Myometrial cell (primary cell): Measurements from ENCODE around the gene KRTAP4-12. TPM values are rescaled to one million over a fixed set of nuclear protein-coding genes. Genes with fewer than 3 reads are reported as not detected.

ENCODE experiments used
- total RNA-seq: library from RNA; depleted of rRNA; stranded (reverse); fragments of >200 nt; gene quantifications from 2 replicates; pipeline ENCODE4 v1.2.3, GENCODE V29; 2015

The KRTAP4-12 gene
- total RNA-seq = not detected in 2 replicates

DNA sequence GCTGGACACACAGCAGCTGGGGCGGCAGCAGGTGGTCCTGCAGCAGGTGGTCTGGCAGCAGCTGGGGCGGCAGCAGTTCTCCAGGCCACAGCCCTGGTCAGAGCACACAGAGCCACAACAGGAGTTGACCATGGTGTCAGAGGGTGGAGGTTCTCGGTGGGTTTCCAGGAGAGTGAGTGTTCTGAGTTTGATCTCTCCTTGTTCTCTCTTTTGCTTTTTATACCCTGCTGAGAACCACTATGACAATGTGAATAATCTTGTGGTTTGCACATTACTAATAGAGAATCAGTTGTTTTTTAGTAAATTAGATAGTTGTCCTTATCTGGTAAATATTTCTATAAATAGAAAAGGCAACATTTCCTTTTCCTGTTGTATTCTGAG, at the start of gene KRTAP4-12:
KRTAP4-12 (minus strand) TSS at position 192 of the 381 bp plus-strand sequence; CDS start at position 132, 60 bp downstream.

GRCh38 chr17:41168121-41168520, 44.1 kb upstream of the KRTAP4-12 start, which contains the start of gene KRTAP4-3:
KRTAP4-3 (minus strand) TSS chr17:41168221; CDS start chr17:41168172, 49 bp downstream.

GRCh38 chr17:41160648-41161047, 36.7 kb upstream of the KRTAP4-12 start, which contains the start of gene KRTAP4-4:
KRTAP4-4 (minus strand) TSS chr17:41160748; CDS start chr17:41160691, 57 bp downstream.

DNA sequence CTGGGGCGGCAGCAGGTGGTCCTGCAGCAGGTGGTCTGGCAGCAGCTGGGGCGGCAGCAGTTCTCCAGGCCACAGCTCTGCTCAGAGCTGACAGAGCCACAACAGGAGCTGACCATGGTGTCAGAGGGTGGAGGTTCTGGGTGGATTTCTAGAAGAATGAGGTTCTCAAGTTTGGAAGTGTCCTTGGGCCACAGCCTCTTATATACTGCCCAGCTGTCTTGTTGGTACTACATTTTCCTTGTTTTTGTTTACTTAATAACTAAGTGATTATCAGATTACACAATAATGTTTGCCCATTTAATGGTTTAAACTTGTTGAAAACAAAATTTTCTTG, 25.6 kb upstream of the KRTAP4-12 start, which contains the start of gene KRTAP4-5:
KRTAP4-5 (minus strand) TSS at position 174 of the 334 bp plus-strand sequence; CDS start at position 116, 58 bp downstream.

DNA sequence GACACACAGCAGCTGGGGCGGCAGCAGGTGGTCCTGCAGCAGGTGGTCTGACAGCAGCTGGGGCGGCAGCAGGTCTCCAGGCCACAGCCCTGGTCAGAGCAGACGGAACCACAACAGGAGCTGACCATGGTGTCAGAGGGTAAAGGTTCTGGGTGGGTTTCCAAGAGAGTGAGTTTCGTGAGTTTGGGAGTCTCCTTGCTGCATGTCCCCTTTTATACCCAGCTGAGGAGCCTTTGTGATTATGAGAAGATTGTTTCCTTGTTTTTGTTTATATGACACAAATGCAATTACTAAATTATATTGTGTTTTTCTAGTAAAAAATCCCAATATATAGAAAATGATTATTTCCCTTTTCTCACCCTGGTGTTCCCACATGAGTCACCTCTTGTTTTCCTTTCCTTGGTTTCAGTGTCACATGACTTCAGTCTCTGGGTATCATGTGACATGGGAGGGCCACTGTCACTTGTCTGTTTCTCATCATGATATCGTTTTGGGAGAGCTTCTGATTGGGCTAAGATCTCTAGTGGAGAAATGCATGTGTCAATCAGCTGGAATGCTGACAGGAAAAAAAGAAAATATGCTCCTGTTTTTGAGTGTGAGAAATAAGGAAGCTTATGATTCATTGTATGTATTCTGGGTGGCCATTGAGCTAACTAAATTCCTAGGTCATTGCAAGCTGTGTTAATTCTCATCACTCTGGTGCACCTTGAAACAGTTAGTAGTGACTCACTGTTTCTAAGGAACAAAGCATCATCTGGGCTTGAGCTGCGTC, 16.6 kb upstream of the KRTAP4-12 start, which contains the start of gene KRTAP4-6:
KRTAP4-6 (minus strand) TSS at position 185 of the 772 bp plus-strand sequence; CDS start at position 128, 57 bp downstream.

GRCh38 chr17:41117846-41118386, 6.1 kb downstream of the KRTAP4-12 start, which contains the start of gene KRTAP4-11:
KRTAP4-11 (minus strand) TSS chr17:41118373; CDS start chr17:41118315, 58 bp downstream.

DNA sequence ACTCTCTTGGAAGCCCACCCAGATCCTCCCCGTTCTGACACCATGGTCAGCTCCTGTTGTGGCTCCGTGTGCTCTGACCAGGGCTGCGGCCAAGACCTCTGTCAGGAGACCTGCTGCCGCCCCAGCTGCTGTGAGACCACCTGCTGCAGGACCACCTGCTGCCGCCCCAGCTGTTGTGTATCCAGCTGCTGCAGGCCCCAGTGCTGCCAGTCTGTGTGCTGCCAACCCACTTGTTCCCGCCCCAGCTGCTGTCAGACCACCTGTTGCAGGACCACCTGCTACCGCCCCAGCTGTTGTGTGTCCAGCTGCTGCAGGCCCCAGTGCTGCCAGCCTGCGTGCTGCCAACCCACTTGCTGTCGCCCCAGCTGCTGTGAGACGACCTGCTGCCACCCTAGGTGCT, 18.6 kb downstream of the KRTAP4-12 start, which contains the start of gene KRTAP4-9:
KRTAP4-9 (plus strand) TSS at position 43 of the 400 bp plus-strand sequence; CDS start at position 43, 0 bp downstream.

GRCh38 chr17:41101586-41102259, 22.3 kb downstream of the KRTAP4-12 start, which contains the start of gene KRTAP4-16:
KRTAP4-16 (minus strand) TSS chr17:41102209; CDS start chr17:41102209, 0 bp downstream.

DNA sequence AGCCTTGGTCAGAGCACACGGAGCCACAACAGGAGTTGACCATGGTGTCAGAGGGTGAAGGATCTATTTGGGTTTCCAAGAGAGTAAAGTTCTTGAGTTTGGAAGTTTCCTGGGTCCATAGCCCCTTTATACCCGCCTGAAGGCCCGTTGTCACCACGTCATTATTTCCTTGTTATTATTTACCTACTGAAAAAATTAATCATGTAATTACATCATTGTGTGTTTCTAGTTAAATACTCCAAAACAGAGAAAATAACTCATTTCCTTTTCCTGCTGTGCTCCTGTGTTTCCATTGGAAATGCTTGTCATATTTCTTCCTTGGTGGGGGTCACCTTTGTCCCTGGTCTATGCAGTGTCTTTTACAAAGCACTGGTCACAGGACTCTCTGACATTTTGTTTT, 25.9 kb downstream of the KRTAP4-12 start, which contains the start of gene KRTAP4-8:
KRTAP4-8 (minus strand) TSS at position 101 of the 400 bp plus-strand sequence; CDS start at position 43, 58 bp downstream.

DNA sequence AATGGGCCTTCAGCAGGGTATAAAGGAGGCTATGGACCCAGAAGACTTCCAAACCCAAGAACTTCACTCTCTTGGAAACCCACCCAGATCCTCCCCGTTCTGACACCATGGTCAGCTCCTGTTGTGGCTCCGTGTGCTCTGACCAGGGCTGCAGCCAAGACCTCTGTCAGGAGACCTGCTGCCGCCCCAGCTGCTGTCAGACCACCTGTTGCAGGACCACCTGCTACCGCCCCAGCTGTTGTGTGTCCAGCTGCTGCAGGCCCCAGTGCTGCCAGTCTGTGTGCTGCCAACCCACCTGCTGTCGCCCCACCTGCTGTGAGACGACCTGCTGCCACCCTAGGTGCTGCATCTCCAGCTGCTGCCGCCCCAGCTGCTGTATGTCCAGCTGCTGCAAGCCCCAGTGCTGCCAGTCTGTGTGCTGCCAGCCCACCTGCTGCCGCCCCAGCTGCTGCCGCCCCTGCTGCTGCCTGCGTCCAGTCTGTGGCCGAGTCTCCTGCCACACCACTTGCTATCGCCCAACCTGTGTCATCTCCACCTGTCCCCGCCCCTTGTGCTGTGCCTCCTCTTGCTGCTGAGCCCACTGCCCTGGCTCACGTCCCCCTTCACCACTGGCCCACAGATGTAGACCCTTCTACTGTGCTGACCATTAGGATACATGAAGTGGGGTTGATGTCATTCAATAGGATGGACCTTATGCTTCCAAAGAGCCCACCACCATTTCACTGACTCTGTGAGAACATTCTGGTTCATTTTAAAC, 39.7 kb downstream of the KRTAP4-12 start, which contains the start of gene KRTAP4-7:
KRTAP4-7 (plus strand) TSS at position 51 of the 757 bp plus-strand sequence; CDS start at position 108, 57 bp downstream.

Other genes starting within 250 kb of the KRTAP4-12 start
- gene KRT20, start 238.9 kb downstream of the KRTAP4-12 start, total RNA-seq = not detected in 2 replicates
- gene KRT23, start 186.5 kb downstream of the KRTAP4-12 start, total RNA-seq = 3.5 and 4.3 TPM in 2 replicates
- not detected in 2 replicates for gene KRT39, start 157.2 kb downstream of the KRTAP4-12 start, total RNA-seq
- not detected in 2 replicates for gene KRT40, start 139.9 kb downstream of the KRTAP4-12 start, total RNA-seq
- not detected in 2 replicates for gene KRTAP3-3, start 130.0 kb downstream of the KRTAP4-12 start, total RNA-seq
- not detected in 2 replicates for gene KRTAP3-2, start 124.3 kb downstream of the KRTAP4-12 start, total RNA-seq
- not detected in 2 replicates for gene KRTAP3-1, start 115.1 kb downstream of the KRTAP4-12 start, total RNA-seq
- 15.4 and 18.2 TPM in 2 replicates for gene KRTAP1-5, start 97.0 kb downstream of the KRTAP4-12 start, total RNA-seq
- gene KRTAP1-4, start 94.0 kb downstream of the KRTAP4-12 start, total RNA-seq = not detected in 2 replicates
- gene KRTAP1-3, start 89.3 kb downstream of the KRTAP4-12 start, total RNA-seq = not detected in 2 replicates
- gene KRTAP1-1, start 82.7 kb downstream of the KRTAP4-12 start, total RNA-seq = 0.35 TPM in 1 of 2 replicates, not detected in the other
- not detected in 2 replicates for gene KRTAP2-1, start 76.9 kb downstream of the KRTAP4-12 start, total RNA-seq
- not detected in 2 replicates for gene KRTAP2-2, start 69.0 kb downstream of the KRTAP4-12 start, total RNA-seq
- gene KRTAP2-3, start 64.1 kb downstream of the KRTAP4-12 start, total RNA-seq = 0.89 TPM in 1 of 2 replicates, not detected in the other
- gene KRTAP2-4, start 58.3 kb downstream of the KRTAP4-12 start, total RNA-seq = not detected in 2 replicates
- not detected in 2 replicates for gene KRTAP4-7, start 40.0 kb downstream of the KRTAP4-12 start, total RNA-seq
- not detected in 2 replicates for gene KRTAP4-8, start 26.0 kb downstream of the KRTAP4-12 start, total RNA-seq
- not detected in 2 replicates for gene KRTAP4-16, start 22.0 kb downstream of the KRTAP4-12 start, total RNA-seq
- gene KRTAP4-9, start 18.8 kb downstream of the KRTAP4-12 start, total RNA-seq = not detected in 2 replicates
- not detected in 2 replicates for gene KRTAP4-11, start 5.8 kb downstream of the KRTAP4-12 start, total RNA-seq
- not detected in 2 replicates for gene KRTAP4-6, start 16.4 kb upstream of the KRTAP4-12 start, total RNA-seq
- not detected in 2 replicates for gene KRTAP4-5, start 25.6 kb upstream of the KRTAP4-12 start, total RNA-seq
- not detected in 2 replicates for gene KRTAP4-4, start 36.6 kb upstream of the KRTAP4-12 start, total RNA-seq
- gene KRTAP4-3, start 44.0 kb upstream of the KRTAP4-12 start, total RNA-seq = not detected in 2 replicates
- gene KRTAP4-2, start 54.0 kb upstream of the KRTAP4-12 start, total RNA-seq = not detected in 2 replicates
- not detected in 2 replicates for gene KRTAP4-1, start 60.7 kb upstream of the KRTAP4-12 start, total RNA-seq
- not detected in 2 replicates for gene KRTAP9-1, start 65.7 kb upstream of the KRTAP4-12 start, total RNA-seq
- gene KRTAP9-2, start 102.5 kb upstream of the KRTAP4-12 start, total RNA-seq = not detected in 2 replicates
- not detected in 2 replicates for gene KRTAP9-3, start 108.3 kb upstream of the KRTAP4-12 start, total RNA-seq
- not detected in 2 replicates for gene KRTAP9-8, start 113.8 kb upstream of the KRTAP4-12 start, total RNA-seq
- not detected in 2 replicates for gene KRTAP9-4, start 125.5 kb upstream of the KRTAP4-12 start, total RNA-seq
- not detected in 2 replicates for gene KRTAP9-9, start 131.2 kb upstream of the KRTAP4-12 start, total RNA-seq
- not detected in 2 replicates for gene KRTAP9-6, start 141.2 kb upstream of the KRTAP4-12 start, total RNA-seq
- not detected in 2 replicates for gene KRTAP9-7, start 151.5 kb upstream of the KRTAP4-12 start, total RNA-seq
- not detected in 2 replicates for gene KRTAP29-1, start 178.7 kb upstream of the KRTAP4-12 start, total RNA-seq
- not detected in 2 replicates for gene KRTAP16-1, start 185.1 kb upstream of the KRTAP4-12 start, total RNA-seq
- not detected in 2 replicates for gene KRTAP17-1, start 191.5 kb upstream of the KRTAP4-12 start, total RNA-seq
- gene KRT33A, start 226.6 kb upstream of the KRTAP4-12 start, total RNA-seq = not detected in 2 replicates
- gene KRT33B, start 245.6 kb upstream of the KRTAP4-12 start, total RNA-seq = under 0.01 TPM in 1 of 2 replicates, not detected in the other